ENCODE data around the gene RAB15. TPM values are rescaled to one million over a fixed set of nuclear protein-coding genes. Genes with fewer than 3 reads are reported as not detected.

Gene RAB15
- total and polyA plus RNA-seq, 9 of the 15 experiments (the other 6 are each of a cell fraction or from before 2014, with no cell fraction given): 0.09 to 0.30 (median 0.16) TPM; not detected in 2

DNA sequence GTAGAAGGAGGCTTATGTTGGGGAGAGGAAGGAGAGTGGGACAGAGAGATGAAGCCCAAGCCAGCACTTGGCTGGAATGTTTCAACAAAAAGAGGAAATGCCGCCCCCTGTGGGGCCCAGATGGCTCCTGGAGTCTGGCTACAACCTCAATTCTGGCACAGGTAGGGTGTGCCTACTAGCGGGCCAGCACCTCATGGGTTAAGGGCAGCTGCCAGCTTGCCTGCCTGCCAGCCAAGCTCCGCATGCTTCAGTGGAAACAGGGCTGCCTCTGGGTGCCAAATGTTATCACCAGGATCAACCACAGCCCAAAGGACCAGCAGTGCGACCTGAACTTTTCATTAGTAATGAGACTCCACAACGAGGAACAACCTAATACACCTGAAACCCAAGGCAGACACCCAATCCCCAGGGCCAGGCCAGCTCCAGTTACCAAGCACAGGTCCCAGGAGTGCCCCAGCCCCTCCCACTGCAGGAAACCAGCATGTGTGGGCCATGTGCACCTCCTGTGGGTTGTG lies 11.3 kb downstream of the RAB15 start (continued):
- TF ChIP-seq ARID1B (IDR thresholded peaks at IDR 0.05) (no peak), SIRT6 (IDR thresholded peaks at IDR 0.05; ENCODE audit: low read depth, low read length) (no peak), RAD21 (CRISPR knock-in tag; conservative IDR thresholded peaks at IDR 0.05 in 1 of 2, IDR thresholded peaks at IDR 0.05 in 1 of 2) (peak in 1 of 2 experiments; percentile 45; a peak in 2 of 4 replicates), ZBTB40 (IDR thresholded peaks at IDR 0.05) (no peak), ZBTB40 (CRISPR knock-in tag; IDR thresholded peaks at IDR 0.05) (no peak)
- TF ChIP-seq, protein P1, sequence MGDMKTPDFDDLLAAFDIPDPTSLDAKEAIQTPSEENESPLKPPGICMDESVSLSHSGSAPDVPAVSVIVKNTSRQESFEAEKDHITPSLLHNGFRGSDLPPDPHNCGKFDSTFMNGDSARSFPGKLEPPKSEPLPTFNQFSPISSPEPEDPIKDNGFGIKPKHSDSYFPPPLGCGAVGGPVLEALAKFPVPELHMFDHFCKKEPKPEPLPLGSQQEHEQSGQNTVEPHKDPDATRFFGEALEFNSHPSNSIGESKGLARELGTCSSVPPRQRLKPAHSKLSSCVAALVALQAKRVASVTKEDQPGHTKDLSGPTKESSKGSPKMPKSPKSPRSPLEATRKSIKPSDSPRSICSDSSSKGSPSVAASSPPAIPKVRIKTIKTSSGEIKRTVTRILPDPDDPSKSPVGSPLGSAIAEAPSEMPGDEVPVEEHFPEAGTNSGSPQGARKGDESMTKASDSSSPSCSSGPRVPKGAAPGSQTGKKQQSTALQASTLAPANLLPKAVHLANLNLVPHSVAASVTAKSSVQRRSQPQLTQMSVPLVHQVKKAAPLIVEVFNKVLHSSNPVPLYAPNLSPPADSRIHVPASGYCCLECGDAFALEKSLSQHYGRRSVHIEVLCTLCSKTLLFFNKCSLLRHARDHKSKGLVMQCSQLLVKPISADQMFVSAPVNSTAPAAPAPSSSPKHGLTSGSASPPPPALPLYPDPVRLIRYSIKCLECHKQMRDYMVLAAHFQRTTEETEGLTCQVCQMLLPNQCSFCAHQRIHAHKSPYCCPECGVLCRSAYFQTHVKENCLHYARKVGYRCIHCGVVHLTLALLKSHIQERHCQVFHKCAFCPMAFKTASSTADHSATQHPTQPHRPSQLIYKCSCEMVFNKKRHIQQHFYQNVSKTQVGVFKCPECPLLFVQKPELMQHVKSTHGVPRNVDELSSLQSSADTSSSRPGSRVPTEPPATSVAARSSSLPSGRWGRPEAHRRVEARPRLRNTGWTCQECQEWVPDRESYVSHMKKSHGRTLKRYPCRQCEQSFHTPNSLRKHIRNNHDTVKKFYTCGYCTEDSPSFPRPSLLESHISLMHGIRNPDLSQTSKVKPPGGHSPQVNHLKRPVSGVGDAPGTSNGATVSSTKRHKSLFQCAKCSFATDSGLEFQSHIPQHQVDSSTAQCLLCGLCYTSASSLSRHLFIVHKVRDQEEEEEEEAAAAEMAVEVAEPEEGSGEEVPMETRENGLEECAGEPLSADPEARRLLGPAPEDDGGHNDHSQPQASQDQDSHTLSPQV (IDR thresholded peaks at IDR 0.05): no peak
